Measurements from ENCODE around the gene ENPP6.

DNA sequence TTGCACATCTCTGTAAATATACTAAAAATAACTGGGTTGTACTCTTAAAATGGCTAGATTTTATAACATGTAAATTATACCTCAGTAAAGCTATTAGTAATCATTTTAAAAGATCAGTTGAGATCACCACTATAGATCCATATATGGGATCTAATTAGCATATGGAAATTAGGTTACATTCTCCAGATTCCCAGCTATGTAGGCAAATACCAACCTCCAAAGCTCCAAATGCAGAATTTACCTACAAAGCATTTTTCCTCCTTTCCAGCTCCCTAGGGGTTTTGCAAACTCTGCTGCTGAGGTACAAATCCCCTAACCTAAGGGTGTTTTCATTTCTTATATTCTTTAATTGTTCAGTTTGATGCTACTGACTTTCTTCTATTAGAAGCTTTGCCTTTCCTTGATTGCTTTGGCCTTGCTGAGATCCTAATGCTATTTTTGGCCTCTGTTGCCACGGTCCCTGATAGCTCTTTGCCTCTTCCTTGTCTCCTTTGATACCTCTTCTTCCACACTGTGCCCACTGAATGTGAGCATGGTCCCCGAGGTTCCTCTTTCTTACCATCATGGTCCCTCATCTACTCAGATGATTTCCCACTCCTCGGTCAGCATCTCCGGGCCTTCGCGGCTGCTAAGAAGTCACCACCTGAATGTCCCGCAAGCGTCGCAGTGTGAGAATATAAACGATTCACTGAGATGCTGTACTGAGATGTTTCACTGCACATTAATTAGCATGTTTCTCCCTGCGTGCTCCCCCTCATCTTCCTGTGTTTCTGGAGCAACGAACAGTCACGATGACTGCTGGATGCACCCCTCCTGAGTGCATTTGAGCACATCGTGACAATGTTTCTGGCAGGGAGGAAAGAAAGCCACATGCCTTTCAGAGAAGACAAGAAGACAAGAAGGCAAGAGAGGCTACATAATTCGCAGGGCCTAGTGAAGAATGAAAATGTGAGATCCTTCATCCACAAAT is 23.8 kb downstream of the ENPP6 start:
- TF ChIP-seq EZH2 (IDR thresholded peaks at IDR 0.05; ENCODE audit: borderline replicate concordance, low read depth, low read length, severe bottlenecking) (no peak), POLR2A (IDR thresholded peaks at IDR 0.05; ENCODE audit: low read depth, low read length) (no peak), FOS (IDR thresholded peaks at IDR 0.05; ENCODE audit: borderline replicate concordance, insufficient read depth, low read length) (no peak), POLR2AphosphoS5 (IDR thresholded peaks at IDR 0.05; ENCODE audit: insufficient read depth, low read depth, low read length) (no peak), MYC (IDR thresholded peaks at IDR 0.05; ENCODE audit: low read depth, low read length) (no peak)
- TF ChIP-seq, protein P1, sequence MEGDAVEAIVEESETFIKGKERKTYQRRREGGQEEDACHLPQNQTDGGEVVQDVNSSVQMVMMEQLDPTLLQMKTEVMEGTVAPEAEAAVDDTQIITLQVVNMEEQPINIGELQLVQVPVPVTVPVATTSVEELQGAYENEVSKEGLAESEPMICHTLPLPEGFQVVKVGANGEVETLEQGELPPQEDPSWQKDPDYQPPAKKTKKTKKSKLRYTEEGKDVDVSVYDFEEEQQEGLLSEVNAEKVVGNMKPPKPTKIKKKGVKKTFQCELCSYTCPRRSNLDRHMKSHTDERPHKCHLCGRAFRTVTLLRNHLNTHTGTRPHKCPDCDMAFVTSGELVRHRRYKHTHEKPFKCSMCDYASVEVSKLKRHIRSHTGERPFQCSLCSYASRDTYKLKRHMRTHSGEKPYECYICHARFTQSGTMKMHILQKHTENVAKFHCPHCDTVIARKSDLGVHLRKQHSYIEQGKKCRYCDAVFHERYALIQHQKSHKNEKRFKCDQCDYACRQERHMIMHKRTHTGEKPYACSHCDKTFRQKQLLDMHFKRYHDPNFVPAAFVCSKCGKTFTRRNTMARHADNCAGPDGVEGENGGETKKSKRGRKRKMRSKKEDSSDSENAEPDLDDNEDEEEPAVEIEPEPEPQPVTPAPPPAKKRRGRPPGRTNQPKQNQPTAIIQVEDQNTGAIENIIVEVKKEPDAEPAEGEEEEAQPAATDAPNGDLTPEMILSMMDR (IDR thresholded peaks at IDR 0.05; ENCODE audit: extremely low read depth in 1 of 2, insufficient read depth in 1 of 2, low read depth in 1 of 2, low read length in 2 of 2), result no peak

Measured in endothelial cell of umbilical vein (primary cell).